Neural progenitor cell (in vitro differentiated cells): ENCODE data around the gene PLN. TPM values are rescaled to one million over a fixed set of nuclear protein-coding genes. Genes with fewer than 3 reads are reported as not detected.
A peak's percentile ranks its signal among the peaks of the same experiment; 100 is the strongest.

Source experiments
- DNase-seq: peaks from one replicate; pipeline ENCODE4 v3.0.0-alpha.2; 2016; ENCODE audit warnings: low spot score
- H2AFZ ChIP-seq: fragments of 200-600 bp; sonication (generic); replicated peaks from 2 replicates; pipeline ENCODE4 v1.6.1; 2016; ENCODE audit warnings: antibody characterized with exemption
- H3F3A ChIP-seq: fragments of 200-600 bp; sonication (generic); 2 replicates; pipeline ENCODE4 v1.6.1; 2016; ENCODE audit warnings: antibody characterized with exemption, low read depth
- H3K27ac ChIP-seq: fragments of 200-600 bp; sonication (generic); 2 replicates; pipeline ENCODE4 v1.5.1; 2016; ENCODE audit warnings: mild to moderate bottlenecking
- H3K27me3 ChIP-seq: fragments of 200-600 bp; sonication (generic); 2 replicates; pipeline ENCODE4 v1.6.1; 2016; ENCODE audit warnings: mild to moderate bottlenecking, moderate library complexity
- H3K36me3 ChIP-seq: fragments of 200-600 bp; sonication (generic); 2 replicates; pipeline ENCODE4 v1.5.1; 2016
- H3K4me1 ChIP-seq: fragments of 200-600 bp; sonication (generic); 2 replicates; pipeline ENCODE4 v1.6.1; 2016; ENCODE audit warnings: mixed run types
- H3K4me2 ChIP-seq: fragments of 200-600 bp; sonication (generic); 2 replicates; pipeline ENCODE4 v1.6.1; 2016
- H3K4me3 ChIP-seq: fragments of 200-600 bp; sonication (generic); 2 replicates; pipeline ENCODE4 v1.5.1; 2016
- H3K79me2 ChIP-seq: fragments of 200-600 bp; sonication (generic); 2 replicates; pipeline ENCODE4 v1.6.1; 2016; ENCODE audit warnings: low read depth
- H3K9ac ChIP-seq: fragments of 200-600 bp; sonication (generic); 2 replicates; pipeline ENCODE4 v1.6.1; 2016
- H3K9me3 ChIP-seq: fragments of 200-600 bp; sonication (generic); 2 replicates; pipeline ENCODE4 v1.5.1; 2016; ENCODE audit warnings: low read depth
- H4K20me1 ChIP-seq: fragments of 200-600 bp; sonication (generic); 2 replicates; pipeline ENCODE4 v1.6.1; 2016; ENCODE audit warnings: low read depth
- H3K27ac Mint-ChIP-seq: 3 replicates; pipeline ENCODE4 v1.8.0; 2021; ENCODE audit warnings: mixed read lengths
- H3K27me3 Mint-ChIP-seq: 2 replicates; pipeline ENCODE4 v1.8.0; 2022; ENCODE audit warnings: low read depth, mild to moderate bottlenecking, inconsistent platforms, moderate library complexity, mixed read lengths; ENCODE audit not compliant: insufficient read depth
- H3K36me3 Mint-ChIP-seq: 3 replicates; pipeline ENCODE4 v1.8.0; 2021; ENCODE audit warnings: mixed read lengths
- H3K4me1 Mint-ChIP-seq: 3 replicates; pipeline ENCODE4 v1.8.0; 2021; ENCODE audit warnings: mixed read lengths
- H3K4me3 Mint-ChIP-seq: 3 replicates; pipeline ENCODE4 v1.8.0; 2021; ENCODE audit warnings: mild to moderate bottlenecking, moderate library complexity, mixed read lengths
- H3K9me3 Mint-ChIP-seq: 3 replicates; pipeline ENCODE4 v1.8.0; 2020; ENCODE audit warnings: mixed read lengths
- CTCF ChIP-seq: fragments of 200-600 bp; sonication (generic); IDR thresholded peaks from 2 replicates; pipeline ENCODE4 v1.5.1; 2017; ENCODE audit warnings: antibody characterized with exemption, mild to moderate bottlenecking
- EZH2 ChIP-seq: fragments of 200-600 bp; sonication (generic); IDR thresholded peaks from 2 replicates; pipeline ENCODE4 v1.6.1; 2017; ENCODE audit warnings: antibody characterized with exemption, mild to moderate bottlenecking, moderate library complexity
- EZH2phosphoT487 ChIP-seq: fragments of 200-600 bp; sonication (generic); IDR thresholded peaks from 2 replicates; pipeline ENCODE4 v1.6.1; 2017; ENCODE audit warnings: antibody characterized with exemption
- total RNA-seq: library from RNA; depleted of rRNA; stranded (reverse); fragments of >200 nt; gene quantifications from 2 replicates; pipeline ENCODE4 v1.2.3, GENCODE V29; 2015; ENCODE audit warnings: low replicate concordance

PLN gene
- total RNA-seq, 1 donor from 2014 or later: not detected

DNA sequence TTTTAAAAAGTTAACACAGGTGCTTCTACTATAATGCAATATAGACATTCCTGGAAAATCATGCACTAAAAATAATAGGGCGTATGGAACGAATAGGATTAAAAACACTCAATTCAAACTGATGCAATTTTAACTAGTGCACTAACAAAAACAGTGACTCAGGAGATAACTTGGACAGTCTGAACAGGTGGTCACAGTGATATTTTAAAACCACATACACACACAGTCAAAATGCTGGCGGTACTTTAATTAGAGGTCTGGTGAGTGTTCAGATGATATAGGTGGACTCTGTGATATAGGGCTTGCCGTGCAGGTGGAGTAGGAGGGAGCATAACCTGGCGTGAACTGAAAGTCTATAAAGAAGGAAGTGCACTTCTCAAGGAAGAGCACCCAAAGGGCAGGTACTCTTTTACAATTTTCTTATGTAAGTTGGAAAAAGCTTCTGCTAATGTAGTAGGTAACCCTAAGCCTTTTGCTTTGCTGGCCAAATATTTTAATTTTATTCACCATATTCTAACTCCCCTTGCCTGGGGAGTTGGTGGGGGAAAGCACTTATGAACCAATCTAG is 41.9 kb upstream of the PLN start:
- H3K27me3 Mint-ChIP-seq: no peaks in the 10 kb centered on the region
- no peaks in the 10 kb centered on the region for H3K4me1 Mint-ChIP-seq
- TF ChIP-seq EZH2: no peak
- no peak for TF ChIP-seq EZH2phosphoT487
- TF ChIP-seq CTCF: no peak
- no peak for DNase-seq
- no peaks in the 10 kb centered on the region for H3K79me2 ChIP-seq
- no peaks in the 10 kb centered on the region for H3K9me3 ChIP-seq
- peaks cover 26% of the 10 kb centered on the region for H3K36me3 Mint-ChIP-seq
- no peak overlapping the region for H3K9ac ChIP-seq
- H3K36me3 ChIP-seq: no peaks in the 10 kb centered on the region
- no peak overlapping the region for H2AFZ ChIP-seq
- no peak overlapping the region for H3K4me2 ChIP-seq
- no peak overlapping the region for H3K27ac ChIP-seq
- H3K27me3 ChIP-seq: no peaks in the 10 kb centered on the region
- no peak overlapping the region for H3K4me3 ChIP-seq
- no peaks in the 10 kb centered on the region for H4K20me1 ChIP-seq
- no peak overlapping the region for H3K27ac Mint-ChIP-seq
- H3K4me1 ChIP-seq: no peaks in the 10 kb centered on the region
- no peak overlapping the region for H3K4me3 Mint-ChIP-seq
- H3K9me3 Mint-ChIP-seq: peaks cover 3% of the 10 kb centered on the region
- H3F3A ChIP-seq: no peaks in the 10 kb centered on the region

- H3K27me3 Mint-ChIP-seq: no peaks in the 10 kb centered on the region
- no peaks in the 10 kb centered on the region for H3K4me1 Mint-ChIP-seq
- no peak overlapping the region for H3K4me2 ChIP-seq
- no peak overlapping the region for H3K4me3 ChIP-seq
- peaks cover 13% of the 10 kb centered on the region for H3K36me3 Mint-ChIP-seq
- H3K9me3 Mint-ChIP-seq: no peaks in the 10 kb centered on the region
- no peak overlapping the region for H3K27ac ChIP-seq
- H3F3A ChIP-seq: no peaks in the 10 kb centered on the region
- TF ChIP-seq EZH2phosphoT487 (no peak), EZH2 (no peak), CTCF (no peak)
- no peaks in the 10 kb centered on the region for H3K9me3 ChIP-seq
- H3K4me1 ChIP-seq: no peaks in the 10 kb centered on the region
- no peaks in the 10 kb centered on the region for H3K27me3 ChIP-seq
- no peak overlapping the region for H3K9ac ChIP-seq
- H3K4me3 Mint-ChIP-seq: no peak overlapping the region
- H3K27ac Mint-ChIP-seq: no peak overlapping the region
- no peak overlapping the region for H2AFZ ChIP-seq
- no peak for DNase-seq
- no peaks in the 10 kb centered on the region for H3K79me2 ChIP-seq
- H3K36me3 ChIP-seq: no peaks in the 10 kb centered on the region
- no peaks in the 10 kb centered on the region for H4K20me1 ChIP-seq
These were observed 40.5 kb upstream of the PLN start for GRCh38 chr6:118507636-118508035.

- peak; percentile 25 for DNase-seq
- no peaks in the 10 kb centered on the region for H3K4me1 ChIP-seq
- no peaks in the 10 kb centered on the region for H4K20me1 ChIP-seq
- Mint-ChIP-seq H3K27ac (no peak overlapping the region), H3K27me3 (no peaks in the 10 kb centered on the region), H3K4me3 (no peak overlapping the region), H3K9me3 (no peaks in the 10 kb centered on the region), H3K4me1 (no peaks in the 10 kb centered on the region), H3K36me3 (peaks cover 6% of the 10 kb centered on the region)
- no peaks in the 10 kb centered on the region for H3K79me2 ChIP-seq
- no peaks in the 10 kb centered on the region for H3F3A ChIP-seq
- H3K9me3 ChIP-seq: no peaks in the 10 kb centered on the region
- no peak overlapping the region for H2AFZ ChIP-seq
- no peak overlapping the region for H3K4me3 ChIP-seq
- no peak overlapping the region for H3K4me2 ChIP-seq
- TF ChIP-seq EZH2phosphoT487 (no peak), CTCF (peak; percentile 80)
- H3K9ac ChIP-seq: no peak overlapping the region
- no peaks in the 10 kb centered on the region for H3K36me3 ChIP-seq
- H3K27ac ChIP-seq: no peak overlapping the region
- no peaks in the 10 kb centered on the region for H3K27me3 ChIP-seq
These were observed 39.0 kb upstream of the PLN start for GRCh38 chr6:118509009-118509617.
